Fibroblast of lung (primary cell): ENCODE data around the gene MRPL33. TPM values are rescaled to one million over a fixed set of nuclear protein-coding genes. Genes with fewer than 3 reads are reported as not detected.

Experiments used
- DNase-seq, 2 donors: peaks; one replicate each; pipeline versions ENCODE4 v3.0.0 to v3.0.0-alpha.2; 2010; ENCODE audit warnings: low read depth in 2 of 2
- H2AFZ ChIP-seq: 2 replicates; pipeline ENCODE4 v1.5.1; 2012; ENCODE audit warnings: low read length, control low read depth, inconsistent platforms
- H3K27ac ChIP-seq: 2 replicates; pipeline ENCODE4 v1.5.1; 2011; ENCODE audit warnings: low read length, control low read depth; ENCODE audit not compliant: insufficient read depth
- H3K27me3 ChIP-seq: 2 replicates; pipeline ENCODE4 v1.5.1; 2011; ENCODE audit warnings: mild to moderate bottlenecking, low read length; ENCODE audit not compliant: control insufficient read depth, insufficient read depth
- H3K36me3 ChIP-seq: 2 replicates; pipeline ENCODE4 v1.5.1; 2011; ENCODE audit warnings: low read length; ENCODE audit not compliant: control insufficient read depth, insufficient read depth
- H3K4me1 ChIP-seq: 2 replicates; pipeline ENCODE4 v1.5.1; 2011; ENCODE audit warnings: low read length; ENCODE audit not compliant: control insufficient read depth, insufficient read depth; ENCODE audit errors: extremely low read depth
- H3K4me2 ChIP-seq: 2 replicates; pipeline ENCODE4 v1.5.1; 2011; ENCODE audit warnings: low read length, control low read depth; ENCODE audit not compliant: insufficient read depth; ENCODE audit errors: extremely low read depth
- H3K4me3 ChIP-seq, 4 experiments: fragments of 200-600 bp in 1 of 4; sonication (generic) in 1 of 4; replicated peaks in 1 of 4; 2 replicates each; pipeline ENCODE4 v1.5.1; 2011 to 2016; ENCODE audit warnings: low read length in 4 of 4, low read depth in 3 of 4, mild to moderate bottlenecking in 3 of 4, control low read depth in 2 of 4, inconsistent platforms in 1 of 4, mixed read lengths in 1 of 4; ENCODE audit not compliant: insufficient read depth in 1 of 4; ENCODE audit errors: control extremely low read depth in 1 of 4
- H3K79me2 ChIP-seq: 2 replicates; pipeline ENCODE4 v1.5.1; 2012; ENCODE audit warnings: mild to moderate bottlenecking, low read length, inconsistent platforms; ENCODE audit not compliant: control insufficient read depth, insufficient read depth
- H3K9ac ChIP-seq: 2 replicates; pipeline ENCODE4 v1.5.1; 2011; ENCODE audit warnings: mild to moderate bottlenecking, low read length, control low read depth; ENCODE audit not compliant: insufficient read depth
- H3K9me3 ChIP-seq: 2 replicates; pipeline ENCODE4 v1.5.1; 2012; ENCODE audit warnings: low read depth, low read length; ENCODE audit not compliant: control insufficient read depth, insufficient read depth
- H4K20me1 ChIP-seq: 2 replicates; pipeline ENCODE4 v1.5.1; 2011; ENCODE audit warnings: low read length; ENCODE audit not compliant: control insufficient read depth, insufficient read depth; ENCODE audit errors: extremely low read depth
- EZH2 ChIP-seq: IDR thresholded peaks from 2 replicates; pipeline ENCODE4 v1.5.1; 2012; ENCODE audit warnings: low read length, control low read depth, mild to moderate bottlenecking; ENCODE audit errors: missing control alignments
- polyA plus RNA-seq, 2 donors: library from polyadenylated mRNA; depleted of rRNA in 1 of 2; stranded (reverse) in 1 of 2; unstranded in 1 of 2; fragments of >200 nt; gene quantifications; 2 replicates each; pipeline ENCODE4 v1.2.1, GENCODE V29; 2011 to 2012; ENCODE audit warnings: missing spikeins in 1 of 2
- total RNA-seq: library from RNA; depleted of rRNA; stranded (reverse); fragments of >200 nt; gene quantifications from 2 replicates; pipeline ENCODE4 v1.2.1, GENCODE V29; 2014
- TF ChIP-seq, protein P1 (sequence below), 2 donors: IDR thresholded peaks in 1 of 2; conservative IDR thresholded peaks in 1 of 2; 1 replicate in 1 of 2; 2 replicates in 1 of 2; pipeline ENCODE4 v1.5.1; 2011 to 2012; ENCODE audit warnings: low read length in 2 of 2, control low read depth in 1 of 2, inconsistent platforms in 1 of 2, low read depth in 1 of 2, mild to moderate bottlenecking in 1 of 2

Gene MRPL33
- total and polyA plus RNA-seq, 2 donors (not counting 1 experiment from before 2014, with no cell fraction given), result 85.9 to 178 TPM

DNA sequence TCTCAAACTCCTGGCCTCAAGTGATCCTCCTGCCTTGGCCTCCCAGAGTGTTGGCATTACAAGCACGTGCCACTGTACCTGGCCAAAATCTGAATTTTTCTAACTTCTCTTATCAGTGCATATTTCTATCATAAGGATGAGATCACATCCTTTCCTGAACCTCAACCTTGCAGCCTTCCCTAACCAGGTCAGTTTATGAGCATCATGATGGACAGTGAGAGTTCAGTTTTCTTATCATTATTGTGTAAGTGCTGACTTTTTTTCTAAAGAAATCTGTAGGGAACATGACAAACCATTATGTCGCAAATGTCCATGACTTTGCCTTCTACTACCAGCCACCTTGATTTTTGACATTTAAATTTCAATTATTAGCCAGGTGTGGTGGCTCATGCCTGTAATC lies 31.5 kb downstream of the MRPL33 start:
- Histone ChIP-seq H3K79me2 (no peaks in the 10 kb centered on the region), H3K4me1 (peaks cover 25% of the 10 kb centered on the region), H3K27ac (no peak overlapping the region), H3K36me3 (no peaks in the 10 kb centered on the region), H4K20me1 (no peaks in the 10 kb centered on the region), H3K27me3 (no peaks in the 10 kb centered on the region), H3K9me3 (no peaks in the 10 kb centered on the region), H3K4me2 (no peak overlapping the region), H3K9ac (no peak overlapping the region), H2AFZ (no peak overlapping the region), H3K4me3 (no peak overlapping the region)
- DNase-seq, result no peak
- TF ChIP-seq, protein P1, sequence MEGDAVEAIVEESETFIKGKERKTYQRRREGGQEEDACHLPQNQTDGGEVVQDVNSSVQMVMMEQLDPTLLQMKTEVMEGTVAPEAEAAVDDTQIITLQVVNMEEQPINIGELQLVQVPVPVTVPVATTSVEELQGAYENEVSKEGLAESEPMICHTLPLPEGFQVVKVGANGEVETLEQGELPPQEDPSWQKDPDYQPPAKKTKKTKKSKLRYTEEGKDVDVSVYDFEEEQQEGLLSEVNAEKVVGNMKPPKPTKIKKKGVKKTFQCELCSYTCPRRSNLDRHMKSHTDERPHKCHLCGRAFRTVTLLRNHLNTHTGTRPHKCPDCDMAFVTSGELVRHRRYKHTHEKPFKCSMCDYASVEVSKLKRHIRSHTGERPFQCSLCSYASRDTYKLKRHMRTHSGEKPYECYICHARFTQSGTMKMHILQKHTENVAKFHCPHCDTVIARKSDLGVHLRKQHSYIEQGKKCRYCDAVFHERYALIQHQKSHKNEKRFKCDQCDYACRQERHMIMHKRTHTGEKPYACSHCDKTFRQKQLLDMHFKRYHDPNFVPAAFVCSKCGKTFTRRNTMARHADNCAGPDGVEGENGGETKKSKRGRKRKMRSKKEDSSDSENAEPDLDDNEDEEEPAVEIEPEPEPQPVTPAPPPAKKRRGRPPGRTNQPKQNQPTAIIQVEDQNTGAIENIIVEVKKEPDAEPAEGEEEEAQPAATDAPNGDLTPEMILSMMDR (conservative IDR thresholded peaks at IDR 0.05 in 1 of 2, IDR thresholded peaks at IDR 0.05 in 1 of 2; ENCODE audit: low read depth in 1 of 2, low read length in 2 of 2), result no peak
- TF ChIP-seq EZH2, result no peak

DNA sequence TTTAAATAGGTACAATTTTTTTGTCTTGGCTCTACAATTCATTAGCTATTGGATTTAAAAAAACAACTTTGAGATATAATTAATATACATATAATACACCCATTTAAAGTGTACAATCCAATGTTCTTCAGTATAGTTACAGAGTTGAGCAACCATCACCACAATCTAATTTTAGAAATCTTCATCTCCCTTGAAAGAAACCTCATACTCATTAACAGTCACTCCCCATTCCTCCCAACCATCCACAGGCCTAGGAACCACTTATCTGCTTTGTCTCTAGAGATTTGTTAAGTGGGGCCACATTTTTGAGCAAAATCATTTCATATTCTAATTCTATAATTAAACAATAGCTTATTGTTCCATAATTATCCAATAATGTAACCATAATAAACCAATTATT lies 32.6 kb downstream of the MRPL33 start:
- H3K27ac ChIP-seq, result no peak overlapping the region
- peak; percentile 31 to 71 for DNase-seq
- peaks cover 18% of the 10 kb centered on the region for H3K4me1 ChIP-seq
- no peaks in the 10 kb centered on the region for H4K20me1 ChIP-seq
- no peaks in the 10 kb centered on the region for H3K9me3 ChIP-seq
- H3K4me2 ChIP-seq, result no peak overlapping the region
- TF ChIP-seq EZH2, result no peak
- TF ChIP-seq, protein P1 (conservative IDR thresholded peaks at IDR 0.05 in 1 of 2, IDR thresholded peaks at IDR 0.05 in 1 of 2; ENCODE audit: low read depth in 1 of 2, low read length in 2 of 2), result no peak
- no peaks in the 10 kb centered on the region for H3K27me3 ChIP-seq
- H3K9ac ChIP-seq, result no peak overlapping the region
- no peaks in the 10 kb centered on the region for H3K79me2 ChIP-seq
- H3K4me3 ChIP-seq, result no peak overlapping the region
- H3K36me3 ChIP-seq, result no peaks in the 10 kb centered on the region
- H2AFZ ChIP-seq, result no peak overlapping the region

DNA sequence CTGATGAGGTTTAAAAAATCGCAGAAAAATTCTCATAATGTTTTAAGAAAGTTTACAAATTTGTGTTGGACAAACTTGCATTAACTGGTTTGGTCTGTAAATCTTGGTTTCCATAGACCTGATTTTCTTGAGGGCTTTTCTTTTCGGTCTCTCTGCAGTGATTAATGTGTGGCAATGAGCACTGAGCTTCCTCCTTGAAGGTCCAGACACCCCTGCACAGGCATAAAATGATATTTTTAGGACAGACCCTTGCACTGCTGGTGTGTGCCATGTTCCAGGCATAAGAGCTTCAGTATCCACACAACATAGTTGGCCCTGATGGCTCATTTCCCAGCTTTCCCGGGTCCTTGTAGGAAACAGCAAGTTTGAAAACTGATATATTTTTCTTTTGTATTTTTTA lies 33.7 kb downstream of the MRPL33 start:
- H3K79me2 ChIP-seq, result no peaks in the 10 kb centered on the region
- no peaks in the 10 kb centered on the region for H3K27me3 ChIP-seq
- H2AFZ ChIP-seq, result no peak overlapping the region
- TF ChIP-seq, protein P1 (conservative IDR thresholded peaks at IDR 0.05 in 1 of 2, IDR thresholded peaks at IDR 0.05 in 1 of 2; ENCODE audit: low read depth in 1 of 2, low read length in 2 of 2), result no peak
- TF ChIP-seq EZH2, result no peak
- no peak overlapping the region for H3K4me2 ChIP-seq
- H3K36me3 ChIP-seq, result no peaks in the 10 kb centered on the region
- no peak for DNase-seq
- H3K4me3 ChIP-seq, result no peak overlapping the region
- no peaks in the 10 kb centered on the region for H3K9me3 ChIP-seq
- H3K4me1 ChIP-seq, result peaks cover 18% of the 10 kb centered on the region
- H3K9ac ChIP-seq, result no peak overlapping the region
- no peaks in the 10 kb centered on the region for H4K20me1 ChIP-seq
- no peak overlapping the region for H3K27ac ChIP-seq
